Measurements from ENCODE around the gene IFI44L.

The IFI44L gene

DNA sequence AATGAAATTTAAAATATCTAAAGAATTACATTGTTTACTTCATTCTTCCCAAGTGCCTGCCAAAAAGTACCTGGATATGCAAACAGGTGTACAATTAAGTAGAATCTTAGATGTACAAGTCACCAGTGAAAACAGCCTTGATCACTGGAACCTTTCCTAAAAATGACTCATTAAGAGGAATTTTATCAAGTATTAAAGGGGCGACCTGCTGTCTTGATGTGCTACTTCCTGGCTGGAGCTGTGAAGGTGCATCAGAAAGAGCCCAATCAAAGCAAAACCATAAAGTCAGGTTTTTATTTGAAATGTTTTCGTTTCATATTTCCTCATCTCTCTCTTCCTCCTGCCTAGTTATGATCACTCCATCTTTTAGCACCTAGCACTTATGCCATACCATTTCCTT, 62.8 kb downstream of the IFI44L start:
- TF ChIP-seq FOXP2 (optimal IDR thresholded peaks at IDR 0.05; ENCODE audit: borderline replicate concordance, extremely low read depth, extremely low read length, insufficient read depth) (no peak), SIN3A (IDR thresholded peaks at IDR 0.05; ENCODE audit: borderline replicate concordance, insufficient read depth, low read length) (no peak), POLR2AphosphoS5 (IDR thresholded peaks at IDR 0.05; ENCODE audit: low read depth, low read length) (no peak), TAF1 (IDR thresholded peaks at IDR 0.05; ENCODE audit: borderline replicate concordance, insufficient read depth, low read length) (no peak)
- TF ChIP-seq, protein P1, sequence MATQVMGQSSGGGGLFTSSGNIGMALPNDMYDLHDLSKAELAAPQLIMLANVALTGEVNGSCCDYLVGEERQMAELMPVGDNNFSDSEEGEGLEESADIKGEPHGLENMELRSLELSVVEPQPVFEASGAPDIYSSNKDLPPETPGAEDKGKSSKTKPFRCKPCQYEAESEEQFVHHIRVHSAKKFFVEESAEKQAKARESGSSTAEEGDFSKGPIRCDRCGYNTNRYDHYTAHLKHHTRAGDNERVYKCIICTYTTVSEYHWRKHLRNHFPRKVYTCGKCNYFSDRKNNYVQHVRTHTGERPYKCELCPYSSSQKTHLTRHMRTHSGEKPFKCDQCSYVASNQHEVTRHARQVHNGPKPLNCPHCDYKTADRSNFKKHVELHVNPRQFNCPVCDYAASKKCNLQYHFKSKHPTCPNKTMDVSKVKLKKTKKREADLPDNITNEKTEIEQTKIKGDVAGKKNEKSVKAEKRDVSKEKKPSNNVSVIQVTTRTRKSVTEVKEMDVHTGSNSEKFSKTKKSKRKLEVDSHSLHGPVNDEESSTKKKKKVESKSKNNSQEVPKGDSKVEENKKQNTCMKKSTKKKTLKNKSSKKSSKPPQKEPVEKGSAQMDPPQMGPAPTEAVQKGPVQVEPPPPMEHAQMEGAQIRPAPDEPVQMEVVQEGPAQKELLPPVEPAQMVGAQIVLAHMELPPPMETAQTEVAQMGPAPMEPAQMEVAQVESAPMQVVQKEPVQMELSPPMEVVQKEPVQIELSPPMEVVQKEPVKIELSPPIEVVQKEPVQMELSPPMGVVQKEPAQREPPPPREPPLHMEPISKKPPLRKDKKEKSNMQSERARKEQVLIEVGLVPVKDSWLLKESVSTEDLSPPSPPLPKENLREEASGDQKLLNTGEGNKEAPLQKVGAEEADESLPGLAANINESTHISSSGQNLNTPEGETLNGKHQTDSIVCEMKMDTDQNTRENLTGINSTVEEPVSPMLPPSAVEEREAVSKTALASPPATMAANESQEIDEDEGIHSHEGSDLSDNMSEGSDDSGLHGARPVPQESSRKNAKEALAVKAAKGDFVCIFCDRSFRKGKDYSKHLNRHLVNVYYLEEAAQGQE (IDR thresholded peaks at IDR 0.05; ENCODE audit: insufficient read depth in 1 of 2, low read depth in 2 of 2, low read length in 2 of 2): no peak

DNA sequence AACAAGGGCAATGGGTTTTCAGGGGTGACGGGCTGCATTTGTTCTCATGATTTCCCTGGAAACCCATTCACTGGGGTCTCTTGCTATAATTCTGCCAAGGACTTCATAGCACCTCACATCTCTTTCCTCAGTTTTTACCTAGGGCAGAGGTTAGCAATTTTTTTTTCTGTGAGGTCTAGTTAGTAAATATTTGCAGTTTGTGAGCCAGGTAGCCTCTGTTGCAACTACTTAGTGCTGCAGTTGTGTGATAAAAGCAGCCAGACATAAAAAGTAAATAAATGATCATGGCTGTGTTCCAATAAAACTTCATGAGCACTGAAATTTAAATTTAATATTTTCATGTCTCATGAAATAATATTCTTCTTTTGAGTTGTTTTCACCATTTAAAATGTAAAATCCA, 67.1 kb downstream of the IFI44L start:
- TF ChIP-seq SIN3A (IDR thresholded peaks at IDR 0.05; ENCODE audit: borderline replicate concordance, insufficient read depth, low read length) (no peak), FOXP2 (optimal IDR thresholded peaks at IDR 0.05; ENCODE audit: borderline replicate concordance, extremely low read depth, extremely low read length, insufficient read depth) (no peak), TAF1 (IDR thresholded peaks at IDR 0.05; ENCODE audit: borderline replicate concordance, insufficient read depth, low read length) (no peak), POLR2AphosphoS5 (IDR thresholded peaks at IDR 0.05; ENCODE audit: low read depth, low read length) (no peak)
- TF ChIP-seq, protein P1 (IDR thresholded peaks at IDR 0.05; ENCODE audit: insufficient read depth in 1 of 2, low read depth in 2 of 2, low read length in 2 of 2): no peak

DNA sequence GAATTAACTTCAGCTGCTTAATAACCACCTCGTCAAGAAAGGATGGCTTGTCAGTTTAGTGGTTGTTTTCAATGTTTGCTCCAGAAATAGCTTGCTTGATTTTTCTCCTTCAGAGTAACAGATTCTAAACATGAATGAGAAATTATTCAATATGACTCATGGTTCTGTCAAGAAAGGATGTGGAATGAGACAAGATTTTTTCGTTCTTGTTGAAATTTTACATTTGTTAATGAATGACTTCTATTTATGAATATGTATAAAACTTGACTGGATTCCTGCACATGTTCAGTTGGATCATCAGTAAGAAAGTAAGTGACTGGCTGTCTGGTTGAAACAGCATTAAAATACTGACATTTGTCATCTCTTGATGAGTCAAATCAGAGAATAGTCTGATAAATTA, 67.7 kb downstream of the IFI44L start:
- no peak for TF ChIP-seq SIN3A (IDR thresholded peaks at IDR 0.05; ENCODE audit: borderline replicate concordance, insufficient read depth, low read length)
- no peak for TF ChIP-seq FOXP2 (optimal IDR thresholded peaks at IDR 0.05; ENCODE audit: borderline replicate concordance, extremely low read depth, extremely low read length, insufficient read depth)
- TF ChIP-seq, protein P1 (IDR thresholded peaks at IDR 0.05; ENCODE audit: insufficient read depth in 1 of 2, low read depth in 2 of 2, low read length in 2 of 2): no peak
- TF ChIP-seq POLR2AphosphoS5 (IDR thresholded peaks at IDR 0.05; ENCODE audit: low read depth, low read length): no peak
- no peak for TF ChIP-seq TAF1 (IDR thresholded peaks at IDR 0.05; ENCODE audit: borderline replicate concordance, insufficient read depth, low read length)

DNA sequence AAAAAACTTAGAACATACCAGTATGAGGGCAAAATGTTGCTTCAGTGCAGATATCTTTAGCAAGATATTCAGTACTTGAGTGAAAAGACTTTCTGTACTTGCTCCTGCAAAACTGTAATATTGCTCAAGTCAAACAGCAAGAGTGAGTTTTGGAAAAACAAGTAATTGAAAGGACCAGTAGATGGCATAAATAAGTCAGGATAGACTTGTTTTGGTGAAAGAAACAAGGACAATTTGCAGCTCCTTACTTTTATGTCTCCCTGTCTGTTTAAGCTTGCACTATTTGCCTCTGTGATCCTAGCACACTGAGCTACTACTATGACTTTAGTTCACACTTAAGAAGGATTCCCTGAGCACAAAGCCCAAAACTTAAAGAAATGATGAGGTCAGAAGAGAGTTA, 68.4 kb downstream of the IFI44L start:
- TF ChIP-seq TAF1 (IDR thresholded peaks at IDR 0.05; ENCODE audit: borderline replicate concordance, insufficient read depth, low read length) (no peak), SIN3A (IDR thresholded peaks at IDR 0.05; ENCODE audit: borderline replicate concordance, insufficient read depth, low read length) (no peak), FOXP2 (optimal IDR thresholded peaks at IDR 0.05; ENCODE audit: borderline replicate concordance, extremely low read depth, extremely low read length, insufficient read depth) (no peak), POLR2AphosphoS5 (IDR thresholded peaks at IDR 0.05; ENCODE audit: low read depth, low read length) (no peak)
- TF ChIP-seq, protein P1 (IDR thresholded peaks at IDR 0.05; ENCODE audit: insufficient read depth in 1 of 2, low read depth in 2 of 2, low read length in 2 of 2): no peak

DNA sequence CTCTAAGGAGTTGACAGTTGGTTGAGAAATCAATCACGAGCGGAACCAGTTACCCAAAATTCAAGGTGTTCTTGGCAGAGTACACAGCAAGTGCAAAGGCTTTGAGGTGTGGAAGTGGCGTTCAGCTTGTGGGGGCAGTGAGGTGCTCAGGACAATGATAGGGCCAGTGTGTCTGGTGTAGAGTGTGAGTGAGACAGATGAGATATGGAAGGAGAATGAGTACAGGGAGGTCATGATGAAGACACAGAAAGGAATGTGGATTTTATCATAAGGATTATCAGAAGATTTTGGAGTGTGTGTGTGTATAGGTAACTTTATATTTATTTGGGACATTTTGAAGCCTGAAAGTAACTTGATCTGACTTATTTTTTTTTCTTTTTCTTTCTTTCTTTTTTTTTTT, 70.3 kb downstream of the IFI44L start:
- no peak for TF ChIP-seq SIN3A (IDR thresholded peaks at IDR 0.05; ENCODE audit: borderline replicate concordance, insufficient read depth, low read length)
- TF ChIP-seq, protein P1 (IDR thresholded peaks at IDR 0.05; ENCODE audit: insufficient read depth in 1 of 2, low read depth in 2 of 2, low read length in 2 of 2): no peak
- TF ChIP-seq POLR2AphosphoS5 (IDR thresholded peaks at IDR 0.05; ENCODE audit: low read depth, low read length): no peak
- TF ChIP-seq FOXP2 (optimal IDR thresholded peaks at IDR 0.05; ENCODE audit: borderline replicate concordance, extremely low read depth, extremely low read length, insufficient read depth): no peak
- no peak for TF ChIP-seq TAF1 (IDR thresholded peaks at IDR 0.05; ENCODE audit: borderline replicate concordance, insufficient read depth, low read length)
